SK-N-SH (cell line): ENCODE results near the gene ZNF560. TPM values are rescaled to one million over a fixed set of nuclear protein-coding genes. Genes with fewer than 3 reads are reported as not detected.
A peak's percentile ranks its signal among the peaks of the same experiment; 100 is the strongest.

Source experiments
- CTCF ChIA-PET: fragments of 300-600, 350-600 bp; formaldehyde crosslinking; extraction: SDS; loops from one replicate; lab custom pipeline; 2021; lab: Yijun Ruan, JAX
- POLR2A ChIA-PET: fragments of 350-600 bp; sonication (Branson Sonifier 250); formaldehyde crosslinking; extraction: SDS; loops from one replicate; lab custom pipeline; 2020; ENCODE audit warnings: antibody characterized with exemption, inconsistent platforms; lab: Yijun Ruan, JAX
- DNase-seq: peaks from one replicate; pipeline ENCODE4 v3.0.0; 2012
- H2AFZ ChIP-seq: fragments of 200-600 bp; sonication (generic); 2 replicates; pipeline ENCODE4 v1.8.1; 2016; ENCODE audit warnings: antibody characterized with exemption, mild to moderate bottlenecking, low read depth
- H3F3A ChIP-seq: fragments of 200-600 bp; sonication (generic); replicated peaks from 2 replicates; pipeline ENCODE3; 2016; ENCODE audit warnings: antibody characterized with exemption, mild to moderate bottlenecking; ENCODE audit not compliant: insufficient read depth
- H3K27ac ChIP-seq, 2 experiments: fragments of 200-500 bp in 1 of 2; fragments of 200-600 bp in 1 of 2; sonication (Bioruptor generic) in 1 of 2; sonication (generic), shearing (Covaris generic) in 1 of 2; 2 replicates each; pipeline versions ENCODE4 v1.5.1 to v1.6.1; 2014 to 2016; ENCODE audit warnings: low read depth in 2 of 2, inconsistent platforms in 1 of 2, low read length in 1 of 2, mild to moderate bottlenecking in 1 of 2, mixed read lengths in 1 of 2
- H3K27me3 ChIP-seq: fragments of 200-600 bp; sonication (generic), shearing (Covaris generic); 2 replicates; pipeline ENCODE4 v1.6.1; 2016; ENCODE audit warnings: mixed run types; ENCODE audit not compliant: insufficient read depth
- H3K36me3 ChIP-seq, 2 experiments: fragments of 200-500 bp in 1 of 2; fragments of 200-600 bp in 1 of 2; sonication (Bioruptor generic) in 1 of 2; sonication (generic) in 1 of 2; replicated peaks in 1 of 2; 2 replicates each; pipeline versions ENCODE3 to v1.5.1; 2014 to 2016; ENCODE audit warnings: low read length in 1 of 2, mild to moderate bottlenecking in 1 of 2; ENCODE audit not compliant: insufficient read depth in 2 of 2, control insufficient read depth in 1 of 2
- H3K4me1 ChIP-seq, 2 experiments: fragments of 200-500 bp in 1 of 2; fragments of 200-600 bp in 1 of 2; sonication (Bioruptor generic) in 1 of 2; sonication (generic), shearing (Covaris generic) in 1 of 2; 2 replicates each; pipeline versions ENCODE4 v1.5.1 to v1.6.1; 2014 to 2016; ENCODE audit warnings: low read depth in 1 of 2, low read length in 1 of 2, mixed run types in 1 of 2; ENCODE audit not compliant: insufficient read depth in 2 of 2, control insufficient read depth in 1 of 2
- H3K4me2 ChIP-seq: fragments of 200-600 bp; sonication (generic), shearing (Covaris generic); 2 replicates; pipeline ENCODE4 v1.6.1; 2017; ENCODE audit warnings: mixed run types
- H3K4me3 ChIP-seq, 2 experiments: fragments of 200-500 bp in 1 of 2; fragments of 200-600 bp in 1 of 2; sonication (Bioruptor generic) in 1 of 2; sonication (generic), shearing (Covaris generic) in 1 of 2; 2 replicates each; pipeline versions ENCODE4 v1.5.1 to v1.8.1; 2014 to 2016; ENCODE audit warnings: low read depth in 2 of 2, inconsistent platforms in 1 of 2, low read length in 1 of 2, mild to moderate bottlenecking in 1 of 2, mixed read lengths in 1 of 2, moderate library complexity in 1 of 2
- H3K79me2 ChIP-seq: fragments of 200-600 bp; sonication (generic); 2 replicates; pipeline ENCODE4 v1.8.1; 2017; ENCODE audit warnings: mild to moderate bottlenecking; ENCODE audit not compliant: insufficient read depth
- H3K9ac ChIP-seq: fragments of 200-600 bp; sonication (generic); 2 replicates; pipeline ENCODE4 v1.6.1; 2017; ENCODE audit warnings: mixed run types
- H3K9me2 ChIP-seq: fragments of 200-600 bp; sonication (generic); 2 replicates; pipeline ENCODE4 v1.6.1; 2017; ENCODE audit warnings: mixed run types
- H3K9me3 ChIP-seq: fragments of 200-600 bp; sonication (generic); 2 replicates; pipeline ENCODE4 v1.6.1; 2017; ENCODE audit warnings: mixed run types, mild to moderate bottlenecking, moderate library complexity
- H4K20me1 ChIP-seq: fragments of 200-600 bp; sonication (generic); 2 replicates; pipeline ENCODE4 v1.6.1; 2017; ENCODE audit warnings: mild to moderate bottlenecking, mixed run types; ENCODE audit not compliant: insufficient read depth
- CTCF ChIP-seq: fragments of 200-600 bp; sonication (generic); IDR thresholded peaks from 2 replicates; pipeline ENCODE4 v1.6.1; 2017; ENCODE audit warnings: antibody characterized with exemption, mild to moderate bottlenecking, moderate library complexity
- ELF1 ChIP-seq: IDR thresholded peaks from 2 replicates; pipeline ENCODE4 v1.4.0; 2012
- GABPA ChIP-seq: IDR thresholded peaks from 2 replicates; pipeline ENCODE4 v1.4.0; 2012; ENCODE audit warnings: low read depth, mild to moderate bottlenecking
- IRF3 ChIP-seq: fragments of 150-350 bp; IDR thresholded peaks from 2 replicates; pipeline ENCODE4 v1.6.1; 2016; ENCODE audit warnings: mild to moderate bottlenecking, low read depth, low read length
- MXI1 ChIP-seq: IDR thresholded peaks from 2 replicates; pipeline ENCODE4 v1.6.1; 2012; ENCODE audit warnings: mild to moderate bottlenecking, low read depth, low read length, improper control_type of control experiment
- PBX3 ChIP-seq: IDR thresholded peaks from 2 replicates; pipeline ENCODE4; 2012
- REST ChIP-seq: IDR thresholded peaks from 2 replicates; pipeline ENCODE4 v1.6.1; 2012; ENCODE audit warnings: mild to moderate bottlenecking, low read depth, low read length, moderate library complexity
- SIN3A ChIP-seq: IDR thresholded peaks from 2 replicates; pipeline ENCODE4 v1.6.1; 2012; ENCODE audit warnings: low read depth, mild to moderate bottlenecking, low read length, moderate library complexity, borderline replicate concordance
- TAF1 ChIP-seq: IDR thresholded peaks from 2 replicates; pipeline ENCODE4 v1.6.1; 2012; ENCODE audit warnings: low read depth, mild to moderate bottlenecking, low read length, moderate library complexity, borderline replicate concordance
- TCF12 ChIP-seq: IDR thresholded peaks from 2 replicates; pipeline ENCODE4 v1.4.0; 2012
- TEAD4 ChIP-seq: IDR thresholded peaks from 2 replicates; pipeline ENCODE4 v1.4.0; 2012; ENCODE audit warnings: mild to moderate bottlenecking, borderline replicate concordance; ENCODE audit not compliant: insufficient read depth
- USF2 ChIP-seq: fragments of 150-350 bp; IDR thresholded peaks from 2 replicates; pipeline ENCODE4 v1.6.1; 2017; ENCODE audit warnings: antibody characterized with exemption, low read length, low read depth, borderline replicate concordance
- WGBS: methylation state at CpG from one replicate; pipeline ENCODE4 v1.1.6; 2017; ENCODE audit warnings: low lambda C conversion rate; 5-methylcytosine and 5-hydroxymethylcytosine counted together
- polyA plus RNA-seq, 3 experiments: library from polyadenylated mRNA; depleted of rRNA; stranded (reverse); fragments of >200 nt; gene quantifications; 2 replicates each; pipeline ENCODE4 v1.2.3, GENCODE V29; 2012

ZNF560 gene
- polyA plus RNA-seq, 1 of the 3 experiments (the other 2 are of a cell fraction) = 0.10 TPM

GRCh38 chr19:9436358-9436757 is 62.1 kb downstream of the ZNF560 start:
- POLR2A ChIA-PET = no interaction called here
- Histone ChIP-seq H3K27ac (no peak overlapping the region), H3K36me3 (peaks cover 11 to 19% of the 10 kb centered on the region in 2 experiments), H3K9me2 (no peaks in the 10 kb centered on the region)
- no peak for TF ChIP-seq IRF3
- TF ChIP-seq TCF12 = no peak
- no peak for TF ChIP-seq USF2
- no peak for TF ChIP-seq TEAD4
- TF ChIP-seq, all 33 proteins: peak for 0
- peaks cover 35% of the 10 kb centered on the region for H3K79me2 ChIP-seq
- no peaks in the 10 kb centered on the region for H4K20me1 ChIP-seq
- H3K27me3 ChIP-seq = no peaks in the 10 kb centered on the region
- peak overlapping the region; percentile 89; the same call in 1 of the 2 replicates for H3K9ac ChIP-seq
- peak overlapping the region; percentile 93 for H3K4me2 ChIP-seq
- peak overlapping the region; percentile 80 to 88 for H3K4me3 ChIP-seq
- CTCF ChIA-PET = interaction anchor here (1.1 to 1.5 kb wide), 2 partner anchors 11 to 231 kb away, joined by 6 read pairs; no protein-coding TSS in a partner anchor
- H3K4me1 ChIP-seq = peaks cover 3 to 12% of the 10 kb centered on the region in 2 experiments; a peak in 3 of 4 replicates
- WGBS = 79% methylated on average over 4 of the region's 4 CpGs
- H3K9me3 ChIP-seq = no peaks in the 10 kb centered on the region
- no peaks in the 10 kb centered on the region for H3F3A ChIP-seq
- DNase-seq = no peak
- peak overlapping the region; percentile 99; the same call in 1 of the 2 replicates for H2AFZ ChIP-seq

GRCh38 chr19:9435279-9436268 is 62.8 kb downstream of the ZNF560 start, which contains the start of gene ZNF266:
Gene ZNF266 (minus strand): TSS chr19:9435573. CDS start chr19:9420089, 15,484 bp downstream.
- 18% methylated on average over 35 of the region's 56 CpGs for WGBS
- H3K27ac ChIP-seq = peak within 1 kb of the TSS; percentile 73 to 88
- CTCF ChIA-PET = interaction anchor here (0.6 to 1.6 kb wide), 10 partner anchors 9 to 360 kb away, joined by 3 to 6 read pairs (median 3); no protein-coding TSS in a partner anchor
- H4K20me1 ChIP-seq = no peaks in the 10 kb centered on the region
- POLR2A ChIA-PET = interaction anchor here (0.9 kb wide), 1 partner anchor 25 kb away, joined by 3 read pairs; no protein-coding TSS in a partner anchor
- peaks cover 3 to 12% of the 10 kb centered on the region in 2 experiments; a peak in 3 of 4 replicates for H3K4me1 ChIP-seq
- peaks cover 35% of the 10 kb centered on the region for H3K79me2 ChIP-seq
- no peaks in the 10 kb centered on the region for H3F3A ChIP-seq
- peak; percentile 90 for DNase-seq
- no peaks in the 10 kb centered on the region for H3K27me3 ChIP-seq
- H3K9ac ChIP-seq = peak within 1 kb of the TSS; percentile 89
- peak within 1 kb of the TSS; percentile 80 to 88 for H3K4me3 ChIP-seq
- H3K9me2 ChIP-seq = no peaks in the 10 kb centered on the region
- H3K4me2 ChIP-seq = peak within 1 kb of the TSS; percentile 93
- H3K36me3 ChIP-seq = peaks cover 17 to 19% of the 10 kb centered on the region in 2 experiments
- H2AFZ ChIP-seq = peak within 1 kb of the TSS; percentile 99
- no peaks in the 10 kb centered on the region for H3K9me3 ChIP-seq
- peak; percentile 57; the same call in 1 of the 2 replicates for TF ChIP-seq SIN3A
- TF ChIP-seq GABPA = peak; percentile 92
- 0 out of 2 replicates have a peak, but pooled peaks have one; percentile 33 for TF ChIP-seq REST
- TF ChIP-seq TAF1 = peak; percentile 56; the same call in 1 of the 2 replicates
- peak; percentile 86 for TF ChIP-seq ELF1
- peak; percentile 57 for TF ChIP-seq CTCF
- no peak for TF ChIP-seq PBX3
- no peak for TF ChIP-seq USF2
- peak; percentile 45; the same call in 1 of the 2 replicates for TF ChIP-seq MXI1
